Gastroesophageal sphincter (tissue), 3 donors: Measurements from ENCODE around the gene PXK.

Experiments
- CTCF ChIP-seq, 4 experiments: fragments of 200-600 bp in 2 of 4; fragments of 450-650 bp in 2 of 4; sonication (generic) in 1 of 4; IDR thresholded peaks; one replicate each; pipeline ENCODE4 v1.5.1; 2017 to 2019; ENCODE audit warnings: antibody characterized with exemption in 4 of 4, mild to moderate bottlenecking in 2 of 4, moderate library complexity in 2 of 4
- POLR2AphosphoS5 ChIP-seq: sonication (generic); formaldehyde crosslinking; IDR thresholded peaks from one replicate; pipeline ENCODE4 v1.6.1; 2017; ENCODE audit warnings: antibody characterized with exemption

- TF ChIP-seq CTCF (IDR thresholded peaks at IDR 0.05) (peak in 1 of 4 experiments; percentile 5), POLR2AphosphoS5 (no peak)
These were observed 132.2 kb downstream of the PXK start for GRCh38 chr3:58464866-58465265.
